GM12878 (cell line): ENCODE results near the gene DAD1. TPM values are rescaled to one million over a fixed set of nuclear protein-coding genes. Genes with fewer than 3 reads are reported as not detected.

Source experiments
- ATAC-seq: fragments of 200-7000 bp; cut with Tn5 transposase; 3 replicates; pipeline ENCODE4 v1.9.1; 2020; ENCODE audit warnings: mild to moderate bottlenecking, moderate library complexity
- BruUV-seq: library from RNA; stranded (reverse); fragments of 400-500 nt; replicated peaks from 2 replicates; lab custom pipeline; 2021; lab: Mats Ljungman, UMichigan
- CTCF ChIA-PET: fragments of 300-600 bp; sonication (Branson Sonifier 250); formaldehyde crosslinking; extraction: SDS; loops from one replicate; lab custom pipeline; 2021; ENCODE audit warnings: inconsistent platforms; lab: Yijun Ruan, JAX
- POLR2A ChIA-PET: fragments of 350-600 bp; formaldehyde crosslinking; extraction: SDS; loops from one replicate; lab custom pipeline; 2021; ENCODE audit warnings: inconsistent platforms; lab: Charles Lee
- RAD21 ChIA-PET: fragments of 300-600 bp; sonication (Branson Sonifier 250); formaldehyde crosslinking; loops from one replicate; lab custom pipeline; 2023; ENCODE audit warnings: antibody characterized with exemption; ENCODE audit not compliant: unreplicated experiment; lab: Charles Lee
- SMC1A ChIA-PET: fragments of 300-600 bp; sonication (Branson Sonifier 250); formaldehyde crosslinking; loops from one replicate; lab custom pipeline; 2023; ENCODE audit not compliant: unreplicated experiment, uncharacterized antibody; lab: Charles Lee
- DNase-seq: peaks from one replicate; pipeline ENCODE4 v3.0.0-alpha.2; 2011; ENCODE audit warnings: low read depth, low spot score
- FAIRE-seq: peaks from 3 replicates; lab custom pipeline; 2011; peaks lifted over from hg19 to GRCh38; lab: Jason Lieb, UNC
- H2AFZ ChIP-seq: 2 replicates; pipeline ENCODE4 v1.6.0; 2011; ENCODE audit warnings: low read depth, low read length, control low read depth; ENCODE audit not compliant: control insufficient read depth
- H3K27ac ChIP-seq: 2 replicates; pipeline ENCODE4 v1.5.1; 2011; ENCODE audit warnings: control low read depth; ENCODE audit not compliant: control insufficient read depth, insufficient read depth
- H3K27me3 ChIP-seq, 2 experiments: replicated peaks in 1 of 2; 2 replicates each; pipeline versions ENCODE4 v1.6.0 to v1.6.1; 2011; ENCODE audit warnings: low read length in 1 of 2; ENCODE audit not compliant: control insufficient read depth in 2 of 2, insufficient read depth in 2 of 2
- H3K36me3 ChIP-seq, 2 experiments: 2 replicates each; pipeline ENCODE4 v1.5.1; 2011; ENCODE audit warnings: low read length in 1 of 2; ENCODE audit not compliant: control insufficient read depth in 2 of 2, insufficient read depth in 2 of 2
- H3K4me1 ChIP-seq: 2 replicates; pipeline ENCODE4 v1.6.1; 2011; ENCODE audit warnings: mild to moderate bottlenecking, low read length, moderate library complexity, mixed read lengths; ENCODE audit not compliant: control insufficient read depth, insufficient read depth
- H3K4me2 ChIP-seq: 2 replicates; pipeline ENCODE4 v1.6.0; 2011; ENCODE audit warnings: control low read depth; ENCODE audit not compliant: control insufficient read depth, insufficient read depth
- H3K4me3 ChIP-seq: fragments of 200-600 bp; sonication (generic); 2 replicates; pipeline ENCODE4 v1.5.1; 2016
- H3K79me2 ChIP-seq: 2 replicates; pipeline ENCODE4 v1.6.0; 2011; ENCODE audit warnings: low read length; ENCODE audit not compliant: control insufficient read depth, insufficient read depth
- H3K9ac ChIP-seq: 2 replicates; pipeline ENCODE4 v1.8.0; 2011; ENCODE audit warnings: low read length, control low read depth, mixed read lengths; ENCODE audit not compliant: control insufficient read depth, insufficient read depth
- H3K9me3 ChIP-seq: replicated peaks from 3 replicates; pipeline ENCODE4 v1.5.1; 2011; ENCODE audit warnings: mild to moderate bottlenecking, low read length; ENCODE audit not compliant: control insufficient read depth, insufficient read depth
- H4K20me1 ChIP-seq: 2 replicates; pipeline ENCODE4 v1.6.0; 2011; ENCODE audit not compliant: control insufficient read depth, insufficient read depth
- CBX3 ChIP-seq: fragments of 200-600 bp; sonication (generic); IDR thresholded peaks from 2 replicates; pipeline ENCODE4 v1.6.1; 2016; ENCODE audit warnings: low read depth, borderline replicate concordance
- EGR1 ChIP-seq, 2 experiments: IDR thresholded peaks; 1 replicate in 1 of 2; 2 replicates in 1 of 2; pipeline ENCODE4 v1.6.1; 2011 to 2012; ENCODE audit warnings: low read depth in 2 of 2, low read length in 2 of 2, borderline replicate concordance in 1 of 2, mild to moderate bottlenecking in 1 of 2, moderate library complexity in 1 of 2
- FOXM1 ChIP-seq: IDR thresholded peaks from 2 replicates; pipeline ENCODE4 v1.6.1; 2012; ENCODE audit warnings: low read depth, mild to moderate bottlenecking, inconsistent platforms, low read length, moderate library complexity
- GABPA ChIP-seq: IDR thresholded peaks from 2 replicates; pipeline ENCODE4 v1.6.1; 2014; ENCODE audit warnings: antibody characterized with exemption, low read depth, mild to moderate bottlenecking, inconsistent platforms
- SIN3A ChIP-seq: IDR thresholded peaks from 2 replicates; pipeline ENCODE4 v1.6.1; 2012; ENCODE audit warnings: low read depth, low read length, improper control_type of control experiment
- TARDBP ChIP-seq: IDR thresholded peaks from 2 replicates; pipeline ENCODE4 v1.6.1; 2016; ENCODE audit warnings: borderline replicate concordance
- ZNF274 ChIP-seq: IDR thresholded peaks from one replicate; pipeline ENCODE4 v1.8.0; 2011; ENCODE audit not compliant: insufficient read length, insufficient read depth
- WGBS: methylation state at CpG from one replicate; pipeline ENCODE4 v1.1.6; 2016; ENCODE audit warnings: low lambda C conversion rate; ENCODE audit not compliant: insufficient replicate concordance, insufficient coverage; ENCODE audit errors: missing lambda C conversion rate; 5-methylcytosine and 5-hydroxymethylcytosine counted together
- in situ Hi-C: fragments of 300-500 bp; cut with MboI; formaldehyde crosslinking; loops from 9 replicates; pipeline ENCODE4 v1.14.3; 2018; ENCODE audit warnings: mixed read lengths
- intact Hi-C: fragments of 100-400 bp; cut with micrococcal nuclease; formaldehyde crosslinking; loops from one replicate; pipeline ENCODE4 v1.14.2; 2022; ENCODE audit not compliant: unreplicated experiment
- polyA plus RNA-seq, 11 experiments: library from polyadenylated mRNA; depleted of rRNA in 4 of 11; unstranded in 6 of 11; stranded (reverse) in 5 of 11; fragments of >200 nt; fragmentation: Nextera tagmentation in 4 of 11; fragmentation: Illumina TruSeq in 1 of 11; extraction: Ambion mirVana in 4 of 11; extraction: Trizol in 1 of 11; gene quantifications; 1 replicate in 1 of 11; 2 replicates in 10 of 11; pipeline versions ENCODE4 v1.2.1 to v1.2.3, GENCODE V29; 2011 to 2016; ENCODE audit warnings: inconsistent platforms in 2 of 11, missing spikeins in 2 of 11, low read depth in 1 of 11
- total RNA-seq, 4 experiments: library from RNA; depleted of rRNA in 3 of 4; stranded (reverse); fragments of >200 nt in 3 of 4; fragmentation: Illumina TruSeq in 1 of 4; extraction: Trizol in 1 of 4; gene quantifications; 2 replicates each; pipeline versions ENCODE4 v1.2.1 to v1.2.3, GENCODE V29; 2013 to 2021
- TF ChIP-seq, protein P1 (sequence below): IDR thresholded peaks from 2 replicates; pipeline ENCODE4 v1.6.1; 2012; ENCODE audit warnings: low read depth, low read length, improper control_type of control experiment
- TF ChIP-seq, protein P2 (sequence below): fragments of 450-650 bp; IDR thresholded peaks from 2 replicates; pipeline ENCODE4 v1.6.1; 2014; ENCODE audit warnings: mild to moderate bottlenecking
- TF ChIP-seq, protein P3 (sequence below): fragments of 450-650 bp; IDR thresholded peaks from 2 replicates; pipeline ENCODE4 v1.6.1; 2017; ENCODE audit warnings: antibody characterized with exemption, mild to moderate bottlenecking, moderate library complexity

Gene DAD1
- total and polyA plus RNA-seq, 10 of the 15 experiments (the other 5 are each of a cell fraction or from before 2014, with no cell fraction given), result 161 to 920 (median 319) TPM

- WGBS, result 80% methylated on average over 6 of the region's 6 CpGs
- FAIRE-seq, result no peak
These were observed 8.2 kb upstream of the DAD1 start for GRCh38 chr14:22597265-22597664.

More at GRCh38 chr14:22597265-22597664, 8.2 kb upstream of the DAD1 start:
- intact Hi-C loops, result no loop called here
- ChIA-PET POLR2A (interaction anchor here (0.6 to 6.0 kb wide), 2 partner anchors 10 to 227 kb away, joined by 3 to 91 read pairs; partner anchors contain the start of gene DAD1), RAD21 (interaction anchor here (0.9 to 5.7 kb wide), 6 partner anchors 8 to 169 kb away, joined by 4 to 53 read pairs (median 18); partner anchors contain the start of gene DAD1), CTCF (interaction anchor here (0.7 to 5.5 kb wide), 7 partner anchors 10 to 255 kb away, joined by 3 to 58 read pairs (median 3); partner anchors contain the start of gene DAD1), SMC1A (interaction anchor here (0.6 to 7.4 kb wide), 5 partner anchors 10 to 169 kb away, joined by 3 to 72 read pairs (median 3); partner anchors contain the start of genes DAD1 and OXA1L)
- Histone ChIP-seq H4K20me1 (no peaks in the 10 kb centered on the region), H3K4me3 (no peak overlapping the region), H3K9me3 (no peaks in the 10 kb centered on the region), H3K36me3 (peaks cover 0 to under 1% of the 10 kb centered on the region in 2 experiments; a peak in 2 of 4 replicates), H3K4me2 (peak overlapping the region; percentile 98; the same call in 1 of the 2 replicates), H2AFZ (peak overlapping the region; percentile 97), H3K4me1 (peaks cover 19% of the 10 kb centered on the region), H3K27me3 (no peaks in the 10 kb centered on the region; a peak in 1 of 4 replicates), H3K79me2 (no peaks in the 10 kb centered on the region), H3K27ac (no peak overlapping the region), H3K9ac (no peak overlapping the region)
- ATAC-seq, result no peak
- in situ Hi-C loops, result no loop called here
- TF ChIP-seq CBX3 (no peak), FOXM1 (no peak), TARDBP (no peak), ZNF274 (no peak), EGR1 (IDR thresholded peaks at IDR 0.05; ENCODE audit: borderline replicate concordance in 1 of 2, low read depth in 2 of 2, low read length in 2 of 2) (no peak), SIN3A (no peak), GABPA (no peak)
- TF ChIP-seq, protein P1, sequence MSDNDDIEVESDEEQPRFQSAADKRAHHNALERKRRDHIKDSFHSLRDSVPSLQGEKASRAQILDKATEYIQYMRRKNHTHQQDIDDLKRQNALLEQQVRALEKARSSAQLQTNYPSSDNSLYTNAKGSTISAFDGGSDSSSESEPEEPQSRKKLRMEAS, result no peak
- TF ChIP-seq, protein P2, sequence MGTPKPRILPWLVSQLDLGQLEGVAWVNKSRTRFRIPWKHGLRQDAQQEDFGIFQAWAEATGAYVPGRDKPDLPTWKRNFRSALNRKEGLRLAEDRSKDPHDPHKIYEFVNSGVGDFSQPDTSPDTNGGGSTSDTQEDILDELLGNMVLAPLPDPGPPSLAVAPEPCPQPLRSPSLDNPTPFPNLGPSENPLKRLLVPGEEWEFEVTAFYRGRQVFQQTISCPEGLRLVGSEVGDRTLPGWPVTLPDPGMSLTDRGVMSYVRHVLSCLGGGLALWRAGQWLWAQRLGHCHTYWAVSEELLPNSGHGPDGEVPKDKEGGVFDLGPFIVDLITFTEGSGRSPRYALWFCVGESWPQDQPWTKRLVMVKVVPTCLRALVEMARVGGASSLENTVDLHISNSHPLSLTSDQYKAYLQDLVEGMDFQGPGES, result no peak
- TF ChIP-seq, protein P3, sequence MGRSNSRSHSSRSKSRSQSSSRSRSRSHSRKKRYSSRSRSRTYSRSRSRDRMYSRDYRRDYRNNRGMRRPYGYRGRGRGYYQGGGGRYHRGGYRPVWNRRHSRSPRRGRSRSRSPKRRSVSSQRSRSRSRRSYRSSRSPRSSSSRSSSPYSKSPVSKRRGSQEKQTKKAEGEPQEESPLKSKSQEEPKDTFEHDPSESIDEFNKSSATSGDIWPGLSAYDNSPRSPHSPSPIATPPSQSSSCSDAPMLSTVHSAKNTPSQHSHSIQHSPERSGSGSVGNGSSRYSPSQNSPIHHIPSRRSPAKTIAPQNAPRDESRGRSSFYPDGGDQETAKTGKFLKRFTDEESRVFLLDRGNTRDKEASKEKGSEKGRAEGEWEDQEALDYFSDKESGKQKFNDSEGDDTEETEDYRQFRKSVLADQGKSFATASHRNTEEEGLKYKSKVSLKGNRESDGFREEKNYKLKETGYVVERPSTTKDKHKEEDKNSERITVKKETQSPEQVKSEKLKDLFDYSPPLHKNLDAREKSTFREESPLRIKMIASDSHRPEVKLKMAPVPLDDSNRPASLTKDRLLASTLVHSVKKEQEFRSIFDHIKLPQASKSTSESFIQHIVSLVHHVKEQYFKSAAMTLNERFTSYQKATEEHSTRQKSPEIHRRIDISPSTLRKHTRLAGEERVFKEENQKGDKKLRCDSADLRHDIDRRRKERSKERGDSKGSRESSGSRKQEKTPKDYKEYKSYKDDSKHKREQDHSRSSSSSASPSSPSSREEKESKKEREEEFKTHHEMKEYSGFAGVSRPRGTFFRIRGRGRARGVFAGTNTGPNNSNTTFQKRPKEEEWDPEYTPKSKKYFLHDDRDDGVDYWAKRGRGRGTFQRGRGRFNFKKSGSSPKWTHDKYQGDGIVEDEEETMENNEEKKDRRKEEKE, result no peak
- BruUV-seq, result no TSS peak
- DNase-seq, result no peak
